ENCODE measurements around the gene ATG9B. TPM values are rescaled to one million over a fixed set of nuclear protein-coding genes. Genes with fewer than 3 reads are reported as not detected.
A peak's percentile ranks its signal among the peaks of the same experiment; 100 is the strongest.

ATG9B gene
- 1 to 10 TPM; 1.2 to 3.5 (median 1.5) TPM for polyA plus RNA-seq (ENCODE audit: insufficient read length in 4 of 4)

- DNase-seq (ENCODE audit: low read depth in 4 of 4, low spot score in 3 of 4): no peak
Measured at GRCh38 chr7:151024435-151025056, at the start of gene ATG9B. ATG9B (minus strand) TSS chr7:151024494; CDS start chr7:151024423, 71 bp downstream.

GRCh38 chr7:151073990-151074389 lies 49.7 kb upstream of the ATG9B start:
- DNase-seq (ENCODE audit: low read depth in 4 of 4, low spot score in 3 of 4): no peak

GRCh38 chr7:151071032-151071866 lies 47.0 kb upstream of the ATG9B start:
- DNase-seq (ENCODE audit: low read depth in 4 of 4, low spot score in 3 of 4): no peak

- DNase-seq (ENCODE audit: low read depth in 4 of 4, low spot score in 3 of 4): no peak
Measured at GRCh38 chr7:151070574-151070960, 46.3 kb upstream of the ATG9B start.

GRCh38 chr7:151069841-151070573 lies 45.7 kb upstream of the ATG9B start:
- no peak for DNase-seq (ENCODE audit: low read depth in 4 of 4, low spot score in 3 of 4)

- DNase-seq (ENCODE audit: low read depth in 4 of 4, low spot score in 3 of 4): no peak
Measured at GRCh38 chr7:151068069-151068773, 43.9 kb upstream of the ATG9B start.

GRCh38 chr7:151066273-151066974 lies 42.1 kb upstream of the ATG9B start:
- DNase-seq (ENCODE audit: low read depth in 4 of 4, low spot score in 3 of 4): no peak

GRCh38 chr7:151065516-151065915 lies 41.2 kb upstream of the ATG9B start:
- no peak for DNase-seq (ENCODE audit: low read depth in 4 of 4, low spot score in 3 of 4)

GRCh38 chr7:151064993-151065392 lies 40.7 kb upstream of the ATG9B start:
- DNase-seq (ENCODE audit: low read depth in 4 of 4, low spot score in 3 of 4): no peak

GRCh38 chr7:151064454-151064853 lies 40.2 kb upstream of the ATG9B start:
- no peak for DNase-seq (ENCODE audit: low read depth in 4 of 4, low spot score in 3 of 4)

- DNase-seq (ENCODE audit: low read depth in 4 of 4, low spot score in 3 of 4): no peak
Measured at GRCh38 chr7:151063212-151063561, 38.9 kb upstream of the ATG9B start.

GRCh38 chr7:151062399-151063211 lies 38.3 kb upstream of the ATG9B start:
- peak in 1 of 4 donors; percentile 73 for DNase-seq (ENCODE audit: low read depth in 4 of 4, low spot score in 3 of 4)

GRCh38 chr7:151062111-151062398 lies 37.8 kb upstream of the ATG9B start:
- no peak for DNase-seq (ENCODE audit: low read depth in 4 of 4, low spot score in 3 of 4)

- DNase-seq (ENCODE audit: low read depth in 4 of 4, low spot score in 3 of 4): no peak
Measured at GRCh38 chr7:151061213-151062110, 37.2 kb upstream of the ATG9B start.

- DNase-seq (ENCODE audit: low read depth in 4 of 4, low spot score in 3 of 4): no peak
Measured at GRCh38 chr7:151060416-151061212, 36.3 kb upstream of the ATG9B start.

- no peak for DNase-seq (ENCODE audit: low read depth in 4 of 4, low spot score in 3 of 4)
Measured at GRCh38 chr7:151060113-151060415, 35.8 kb upstream of the ATG9B start.

- DNase-seq (ENCODE audit: low read depth in 4 of 4, low spot score in 3 of 4): peak in 2 of 4 donors; percentile 76
Measured at GRCh38 chr7:151059367-151060112, 35.2 kb upstream of the ATG9B start, which contains the start of gene SLC4A2. SLC4A2 (plus strand) TSS chr7:151059589; CDS start chr7:151061988, 2,399 bp downstream.

Data from left renal pelvis (tissue), 4 donors.